WTC11 (cell line): ENCODE results near the gene AMDHD2.
"Not testable (repeated sequence)": the region's sequence is repeated elsewhere in the genome, so short reads cannot be mapped to it uniquely, and the experiment has no call there.

ENCODE experiments used
- ATF2 ChIP-seq: sonication (generic); formaldehyde crosslinking; IDR thresholded peaks from 2 replicates; pipeline ENCODE4 v1.8.1; 2022; ENCODE audit warnings: low read depth, missing genetic modification reagents, borderline replicate concordance
- CTCF ChIP-seq: fragments of 200-600 bp; IDR thresholded peaks from 2 replicates; pipeline ENCODE4 v1.8.0; 2022; ENCODE audit warnings: antibody characterized with exemption
- FOXP4 ChIP-seq: sonication (generic); formaldehyde crosslinking; IDR thresholded peaks from 2 replicates; pipeline ENCODE4 v1.8.0; 2022; ENCODE audit warnings: mild to moderate bottlenecking, missing genetic modification reagents
- MAX ChIP-seq: sonication (generic); formaldehyde crosslinking; IDR thresholded peaks from 2 replicates; pipeline ENCODE4 v1.8.0; 2022; ENCODE audit warnings: mild to moderate bottlenecking, missing genetic modification reagents
- NFYB ChIP-seq: sonication (generic); formaldehyde crosslinking; conservative IDR thresholded peaks from 2 replicates; pipeline ENCODE4 v1.8.0; 2022; ENCODE audit warnings: low read depth, missing genetic modification reagents
- SP1 ChIP-seq: sonication (generic); formaldehyde crosslinking; conservative IDR thresholded peaks from 2 replicates; pipeline ENCODE4 v1.8.1; 2022; ENCODE audit warnings: missing genetic modification reagents
- ZNF263 ChIP-seq: sonication (generic); formaldehyde crosslinking; IDR thresholded peaks from 2 replicates; pipeline ENCODE4 v1.8.1; 2022; ENCODE audit warnings: low read depth, mild to moderate bottlenecking, moderate library complexity, missing genetic modification reagents

DNA sequence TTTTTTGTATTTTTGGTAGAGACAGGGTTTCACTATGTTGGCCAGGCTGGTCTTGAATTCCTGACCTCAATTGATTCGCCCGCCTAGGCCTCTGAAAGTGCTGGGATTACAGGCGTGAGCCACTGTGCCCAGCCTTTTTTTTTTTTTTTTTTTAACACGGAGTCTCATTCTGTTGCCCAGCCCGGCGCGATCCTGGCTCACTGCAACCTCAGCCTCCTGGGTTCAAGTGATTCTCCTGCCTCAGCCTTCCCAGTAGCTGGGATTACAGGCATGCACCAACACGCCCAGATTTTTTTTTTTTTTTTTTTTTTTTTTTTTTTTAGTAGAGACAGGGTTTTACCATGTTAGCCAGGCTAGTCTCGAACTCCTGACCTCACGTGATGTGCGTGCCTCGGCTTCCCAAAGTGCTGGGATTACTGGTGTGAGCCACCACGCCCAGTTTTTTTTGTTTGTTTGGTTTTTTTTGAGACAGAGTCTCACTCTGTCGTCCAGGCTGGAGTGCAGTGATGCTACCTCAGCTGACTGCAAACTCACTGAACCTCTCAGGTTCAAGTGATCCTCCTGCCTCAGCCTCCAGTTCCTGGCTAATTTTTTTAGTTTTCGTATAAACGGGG lies 13.1 kb downstream of the AMDHD2 start:
- not testable (repeated sequence) for TF ChIP-seq ZNF263 (CRISPR knock-in tag); NFYB (CRISPR knock-in tag); CTCF; MAX (CRISPR knock-in tag); FOXP4 (CRISPR knock-in tag); ATF2 (CRISPR knock-in tag); SP1 (CRISPR knock-in tag)
